ENCODE data around the gene FAM20A. TPM values are rescaled to one million over a fixed set of nuclear protein-coding genes. Genes with fewer than 3 reads are reported as not detected.

The FAM20A gene
- total RNA-seq, 1 donor from 2014 or later: 5.2 TPM

DNA sequence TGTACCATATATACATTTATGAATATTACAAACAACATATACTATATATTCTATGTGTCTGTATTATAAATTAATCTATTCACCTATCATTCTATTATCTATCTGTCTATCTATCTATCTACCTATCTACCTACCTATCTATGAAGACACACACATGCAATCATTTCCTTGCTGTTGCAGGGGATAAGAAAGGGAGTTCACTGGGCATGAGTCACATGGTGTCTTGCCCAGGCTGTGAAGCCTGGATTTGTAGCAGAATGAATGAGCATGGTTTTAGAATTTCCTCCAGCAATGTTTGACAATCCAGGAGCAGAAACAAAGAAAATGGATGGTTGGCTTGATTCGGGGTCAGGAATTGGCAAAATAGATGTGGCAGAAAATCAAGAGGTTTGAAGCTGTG, 23.2 kb upstream of the FAM20A start:
- Histone ChIP-seq H3K36me3 (ENCODE audit: control insufficient read depth in 3 of 3, insufficient read depth in 3 of 3, low read length in 3 of 3) (no peaks in the 10 kb centered on the region), H3K27me3 (ENCODE audit: control insufficient read depth in 3 of 3, insufficient read depth in 3 of 3, low read length in 3 of 3) (no peaks in the 10 kb centered on the region)

DNA sequence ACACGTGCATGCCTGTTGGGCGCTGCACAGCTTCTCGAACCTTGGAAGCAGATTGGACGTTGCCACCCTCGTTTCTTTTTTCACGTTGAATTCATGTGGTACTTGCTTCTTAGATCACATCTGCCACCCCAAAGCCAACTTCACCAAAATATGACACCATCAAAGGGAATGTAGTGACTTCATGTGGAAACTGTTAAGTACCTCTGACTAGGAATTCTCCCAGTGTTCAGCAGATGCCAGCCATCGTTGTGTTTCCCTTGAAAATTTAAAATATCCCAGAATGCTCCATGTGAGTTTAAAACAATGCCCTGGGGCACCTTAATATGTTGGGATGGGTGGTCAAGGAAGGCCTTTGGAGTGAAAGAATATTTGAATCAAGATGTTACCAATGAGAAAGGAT, 22.6 kb upstream of the FAM20A start:
- no peaks in the 10 kb centered on the region for H3K4me1 ChIP-seq (ENCODE audit: control insufficient read depth in 3 of 3, insufficient read depth in 3 of 3, low read length in 3 of 3)
- no peak overlapping the region for H3K27ac ChIP-seq (ENCODE audit: low read depth, low read length)
- H3K36me3 ChIP-seq (ENCODE audit: control insufficient read depth in 3 of 3, insufficient read depth in 3 of 3, low read length in 3 of 3): no peaks in the 10 kb centered on the region
- no peak overlapping the region for H3K9ac ChIP-seq (ENCODE audit: low read depth in 1 of 3, low read length in 3 of 3)
- H3K4me3 ChIP-seq (ENCODE audit: low read length in 3 of 3): no peak overlapping the region
- H3K9me3 ChIP-seq (ENCODE audit: control insufficient read depth in 3 of 3, low read length in 3 of 3): no peaks in the 10 kb centered on the region
- H3K27me3 ChIP-seq (ENCODE audit: control insufficient read depth in 3 of 3, insufficient read depth in 3 of 3, low read length in 3 of 3): no peaks in the 10 kb centered on the region

More for the DNA sequence above, 23.2 kb upstream of the FAM20A start:
- no peak overlapping the region for H3K4me3 ChIP-seq (ENCODE audit: low read length in 3 of 3)
- H3K27ac ChIP-seq (ENCODE audit: low read depth, low read length): no peak overlapping the region
- no peaks in the 10 kb centered on the region for H3K9me3 ChIP-seq (ENCODE audit: control insufficient read depth in 3 of 3, low read length in 3 of 3)
- H3K9ac ChIP-seq (ENCODE audit: low read depth in 1 of 3, low read length in 3 of 3): no peak overlapping the region
- no peaks in the 10 kb centered on the region for H3K4me1 ChIP-seq (ENCODE audit: control insufficient read depth in 3 of 3, insufficient read depth in 3 of 3, low read length in 3 of 3)

DNA sequence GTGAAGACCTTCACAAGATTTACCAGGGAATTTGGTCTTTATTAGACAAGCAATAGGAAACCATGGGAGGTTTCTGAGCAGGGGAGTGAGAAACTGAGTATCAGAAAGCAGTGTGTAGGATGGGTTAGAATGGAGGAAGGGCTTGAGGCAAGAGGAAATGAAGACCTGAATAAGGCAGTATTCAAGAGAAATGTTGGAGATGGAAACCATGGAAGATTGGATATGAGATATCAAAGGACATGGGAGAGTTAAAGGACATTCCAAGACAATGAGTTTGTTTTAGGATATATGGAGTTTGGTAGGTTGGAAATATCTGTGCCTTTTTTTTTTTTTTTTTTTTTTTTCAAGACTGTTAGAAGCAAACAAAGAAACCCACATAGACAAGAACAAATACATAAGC, 21.3 kb upstream of the FAM20A start:
- Histone ChIP-seq H3K36me3 (ENCODE audit: control insufficient read depth in 3 of 3, insufficient read depth in 3 of 3, low read length in 3 of 3) (no peaks in the 10 kb centered on the region), H3K4me3 (ENCODE audit: low read length in 3 of 3) (no peak overlapping the region), H3K27me3 (ENCODE audit: control insufficient read depth in 3 of 3, insufficient read depth in 3 of 3, low read length in 3 of 3) (no peaks in the 10 kb centered on the region), H3K27ac (ENCODE audit: low read depth, low read length) (no peak overlapping the region), H3K9ac (ENCODE audit: low read depth in 1 of 3, low read length in 3 of 3) (no peak overlapping the region), H3K4me1 (ENCODE audit: control insufficient read depth in 3 of 3, insufficient read depth in 3 of 3, low read length in 3 of 3) (no peaks in the 10 kb centered on the region), H3K9me3 (ENCODE audit: control insufficient read depth in 3 of 3, low read length in 3 of 3) (no peaks in the 10 kb centered on the region)

DNA sequence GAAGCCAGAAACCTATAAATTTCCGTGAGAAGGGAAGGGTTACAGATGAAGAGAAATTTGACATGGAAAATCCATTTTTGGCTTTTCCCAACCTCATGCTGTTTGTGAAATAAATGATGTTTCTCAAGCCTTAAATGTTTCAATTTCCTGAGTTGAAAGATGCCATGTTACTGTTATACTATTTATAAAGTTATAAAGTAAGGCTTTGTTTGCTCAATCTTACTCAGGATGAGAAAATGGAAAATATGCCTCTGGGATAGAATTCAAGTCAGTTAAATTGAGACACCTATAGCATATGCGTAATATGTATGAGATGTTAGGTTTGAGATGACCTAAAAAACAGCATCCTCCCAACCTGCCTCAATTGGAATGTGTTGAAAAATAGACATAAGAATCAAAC, 19.9 kb upstream of the FAM20A start:
- no peaks in the 10 kb centered on the region for H3K27me3 ChIP-seq (ENCODE audit: control insufficient read depth in 3 of 3, insufficient read depth in 3 of 3, low read length in 3 of 3)
- no peak overlapping the region for H3K9ac ChIP-seq (ENCODE audit: low read depth in 1 of 3, low read length in 3 of 3)
- no peak overlapping the region for H3K27ac ChIP-seq (ENCODE audit: low read depth, low read length)
- no peak overlapping the region for H3K4me3 ChIP-seq (ENCODE audit: low read length in 3 of 3)
- no peaks in the 10 kb centered on the region for H3K4me1 ChIP-seq (ENCODE audit: control insufficient read depth in 3 of 3, insufficient read depth in 3 of 3, low read length in 3 of 3)
- H3K36me3 ChIP-seq (ENCODE audit: control insufficient read depth in 3 of 3, insufficient read depth in 3 of 3, low read length in 3 of 3): no peaks in the 10 kb centered on the region
- no peaks in the 10 kb centered on the region for H3K9me3 ChIP-seq (ENCODE audit: control insufficient read depth in 3 of 3, low read length in 3 of 3)

DNA sequence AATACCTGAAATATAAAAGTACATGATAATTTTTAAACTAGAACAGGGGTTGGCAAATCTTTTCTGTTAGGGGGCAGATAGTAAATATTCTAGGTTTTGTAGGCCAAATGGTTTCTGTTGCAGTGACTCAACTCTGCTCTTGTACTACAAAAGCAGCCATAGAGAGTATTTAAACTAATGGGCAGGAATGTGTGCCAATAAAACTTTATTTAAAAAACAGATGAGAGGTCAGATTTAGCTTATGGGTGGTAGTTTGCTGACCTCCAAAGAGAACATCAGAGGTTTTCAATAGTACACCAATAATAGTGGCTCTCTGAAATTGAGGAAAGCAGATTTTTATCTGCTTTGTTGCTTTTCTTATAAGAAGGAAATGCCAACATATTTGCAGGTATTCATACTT, 15.2 kb upstream of the FAM20A start:
- H3K36me3 ChIP-seq (ENCODE audit: control insufficient read depth in 3 of 3, insufficient read depth in 3 of 3, low read length in 3 of 3): no peaks in the 10 kb centered on the region
- H3K4me1 ChIP-seq (ENCODE audit: control insufficient read depth in 3 of 3, insufficient read depth in 3 of 3, low read length in 3 of 3): peaks cover 0 to 3% (median 0%) of the 10 kb centered on the region in 3 donors
- no peaks in the 10 kb centered on the region for H3K9me3 ChIP-seq (ENCODE audit: control insufficient read depth in 3 of 3, low read length in 3 of 3)
- H3K27ac ChIP-seq (ENCODE audit: low read depth, low read length): no peak overlapping the region
- no peak overlapping the region for H3K9ac ChIP-seq (ENCODE audit: low read depth in 1 of 3, low read length in 3 of 3)
- no peaks in the 10 kb centered on the region for H3K27me3 ChIP-seq (ENCODE audit: control insufficient read depth in 3 of 3, insufficient read depth in 3 of 3, low read length in 3 of 3)
- no peak overlapping the region for H3K4me3 ChIP-seq (ENCODE audit: low read length in 3 of 3)

DNA sequence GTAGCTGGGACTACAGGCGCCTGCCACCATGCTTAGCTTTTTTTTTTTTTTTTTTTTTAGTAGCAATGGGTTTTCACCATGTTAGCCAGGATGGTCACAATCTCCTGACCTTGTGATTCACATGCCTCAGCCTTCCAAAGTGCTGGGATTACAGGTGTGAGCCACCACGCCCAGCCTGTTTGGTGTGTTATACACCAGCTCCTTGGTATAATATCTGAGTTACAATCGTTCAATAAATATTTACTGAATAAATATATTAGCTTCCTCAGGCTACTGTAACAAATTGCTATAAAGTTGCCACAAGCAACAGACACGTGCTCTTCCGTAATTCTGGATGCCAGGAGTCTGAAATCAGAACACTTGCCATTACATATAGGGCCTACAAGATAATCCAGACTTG, 13.6 kb upstream of the FAM20A start:
- Histone ChIP-seq H3K27me3 (ENCODE audit: control insufficient read depth in 3 of 3, insufficient read depth in 3 of 3, low read length in 3 of 3) (no peaks in the 10 kb centered on the region), H3K4me3 (ENCODE audit: low read length in 3 of 3) (no peak overlapping the region), H3K27ac (ENCODE audit: low read depth, low read length) (no peak overlapping the region), H3K9me3 (ENCODE audit: control insufficient read depth in 3 of 3, low read length in 3 of 3) (peaks cover 2 to 7% (median 2%) of the 10 kb centered on the region in 3 donors), H3K4me1 (ENCODE audit: control insufficient read depth in 3 of 3, insufficient read depth in 3 of 3, low read length in 3 of 3) (peaks cover 0 to 3% (median 0%) of the 10 kb centered on the region in 3 donors), H3K36me3 (ENCODE audit: control insufficient read depth in 3 of 3, insufficient read depth in 3 of 3, low read length in 3 of 3) (peaks cover 0 to 2% (median 0%) of the 10 kb centered on the region in 3 donors), H3K9ac (ENCODE audit: low read depth in 1 of 3, low read length in 3 of 3) (no peak overlapping the region)

DNA sequence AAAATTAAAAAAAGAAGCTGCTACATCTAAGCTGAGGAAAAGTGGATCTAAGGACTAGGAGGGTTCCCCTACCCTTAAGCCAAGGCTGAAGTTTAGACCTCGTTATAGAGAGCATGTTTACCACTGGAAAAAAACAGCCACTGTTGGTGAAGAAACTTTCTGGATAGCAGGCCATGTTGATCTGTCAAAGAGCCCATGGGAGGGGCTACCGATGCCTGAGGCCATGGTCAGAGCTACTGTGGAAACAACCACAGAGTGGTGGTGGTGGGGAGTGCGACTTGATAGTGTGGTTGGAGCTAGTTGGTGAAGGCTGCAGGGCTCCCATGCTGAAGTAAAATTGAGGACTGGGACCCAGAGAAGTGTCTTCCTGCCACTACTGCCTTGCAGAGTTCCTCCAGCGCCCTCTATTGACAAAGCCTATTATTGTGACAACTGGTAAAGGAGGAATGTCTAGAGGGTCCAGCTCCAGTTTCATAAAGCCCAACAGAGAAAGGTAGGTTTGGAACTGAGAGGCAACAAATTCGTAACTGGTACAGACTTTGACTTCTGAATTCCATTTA, 12.7 kb upstream of the FAM20A start:
- H3K27me3 ChIP-seq (ENCODE audit: control insufficient read depth in 3 of 3, insufficient read depth in 3 of 3, low read length in 3 of 3): no peaks in the 10 kb centered on the region
- H3K4me3 ChIP-seq (ENCODE audit: low read length in 3 of 3): no peak overlapping the region
- peaks cover 2 to 16% (median 2%) of the 10 kb centered on the region in 3 donors for H3K9me3 ChIP-seq (ENCODE audit: control insufficient read depth in 3 of 3, low read length in 3 of 3)
- H3K9ac ChIP-seq (ENCODE audit: low read depth in 1 of 3, low read length in 3 of 3): no peak overlapping the region
- peaks cover 0 to 2% (median 0%) of the 10 kb centered on the region in 3 donors for H3K36me3 ChIP-seq (ENCODE audit: control insufficient read depth in 3 of 3, insufficient read depth in 3 of 3, low read length in 3 of 3)
- H3K27ac ChIP-seq (ENCODE audit: low read depth, low read length): no peak overlapping the region
- H3K4me1 ChIP-seq (ENCODE audit: control insufficient read depth in 3 of 3, insufficient read depth in 3 of 3, low read length in 3 of 3): peaks cover 0 to 3% (median 0%) of the 10 kb centered on the region in 3 donors

DNA sequence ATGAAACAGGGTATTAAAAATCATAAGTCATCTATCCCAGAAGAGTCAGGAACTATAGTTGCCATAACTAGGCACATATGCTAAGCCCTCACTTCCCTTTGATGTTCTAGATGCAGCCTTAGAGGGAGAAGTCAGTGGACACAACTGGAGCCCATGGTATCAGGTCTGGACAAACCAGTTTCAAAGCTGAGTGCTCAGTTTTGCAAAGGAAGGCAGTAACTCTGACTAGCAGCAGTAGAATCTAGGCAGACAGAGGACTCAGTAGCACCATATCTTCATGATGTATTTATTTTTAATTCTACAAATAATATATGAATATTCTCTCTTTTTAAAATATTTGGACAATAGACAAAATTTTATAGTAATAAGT, 11.7 kb upstream of the FAM20A start:
- H3K36me3 ChIP-seq (ENCODE audit: control insufficient read depth in 3 of 3, insufficient read depth in 3 of 3, low read length in 3 of 3): peaks cover 0 to 2% (median 0%) of the 10 kb centered on the region in 3 donors
- H3K4me1 ChIP-seq (ENCODE audit: control insufficient read depth in 3 of 3, insufficient read depth in 3 of 3, low read length in 3 of 3): peaks cover 0 to 3% (median 0%) of the 10 kb centered on the region in 3 donors
- H3K9ac ChIP-seq (ENCODE audit: low read depth in 1 of 3, low read length in 3 of 3): no peak overlapping the region
- peaks cover 2 to 19% (median 2%) of the 10 kb centered on the region in 3 donors for H3K9me3 ChIP-seq (ENCODE audit: control insufficient read depth in 3 of 3, low read length in 3 of 3)
- H3K27me3 ChIP-seq (ENCODE audit: control insufficient read depth in 3 of 3, insufficient read depth in 3 of 3, low read length in 3 of 3): no peaks in the 10 kb centered on the region
- no peak overlapping the region for H3K27ac ChIP-seq (ENCODE audit: low read depth, low read length)
- no peak overlapping the region for H3K4me3 ChIP-seq (ENCODE audit: low read length in 3 of 3)

DNA sequence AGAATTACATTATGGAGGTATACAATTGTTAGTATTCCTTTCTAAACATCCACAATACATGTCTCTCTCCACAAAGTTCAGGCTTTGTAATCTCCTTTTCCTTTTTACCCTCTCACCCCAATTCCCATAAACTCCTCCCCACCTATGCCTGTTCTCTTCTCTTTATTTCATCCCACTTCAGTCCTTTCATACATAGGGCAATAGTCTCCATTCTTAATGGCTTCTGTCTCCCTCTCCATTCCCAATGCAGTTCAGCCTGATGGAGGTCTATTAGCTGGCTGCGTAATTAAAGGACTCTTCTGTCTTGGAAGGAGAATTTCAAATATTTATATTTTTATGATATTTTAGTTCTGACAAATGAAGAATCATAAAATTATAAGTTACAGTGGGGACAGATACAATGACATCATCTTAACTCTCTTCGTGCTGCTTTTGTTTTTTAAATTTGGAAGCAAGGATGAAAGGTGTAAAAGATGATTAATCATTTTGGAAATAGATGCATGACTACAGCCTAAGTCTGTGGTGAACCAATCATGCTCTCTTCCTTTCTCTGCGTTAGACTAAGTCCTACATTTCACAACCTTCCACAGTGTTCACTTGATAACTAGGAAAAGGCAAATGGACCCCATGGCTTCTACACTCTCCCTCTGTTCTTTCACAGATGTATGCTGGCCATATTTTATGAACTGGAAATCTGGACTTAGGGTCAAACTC, 11.2 kb upstream of the FAM20A start:
- Histone ChIP-seq H3K27me3 (ENCODE audit: control insufficient read depth in 3 of 3, insufficient read depth in 3 of 3, low read length in 3 of 3) (no peaks in the 10 kb centered on the region), H3K27ac (ENCODE audit: low read depth, low read length) (no peak overlapping the region), H3K36me3 (ENCODE audit: control insufficient read depth in 3 of 3, insufficient read depth in 3 of 3, low read length in 3 of 3) (peaks cover 0 to 2% (median 0%) of the 10 kb centered on the region in 3 donors), H3K4me3 (ENCODE audit: low read length in 3 of 3) (no peak overlapping the region), H3K4me1 (ENCODE audit: control insufficient read depth in 3 of 3, insufficient read depth in 3 of 3, low read length in 3 of 3) (peaks cover 0 to 3% (median 0%) of the 10 kb centered on the region in 3 donors), H3K9me3 (ENCODE audit: control insufficient read depth in 3 of 3, low read length in 3 of 3) (peaks cover 2 to 25% (median 2%) of the 10 kb centered on the region in 3 donors), H3K9ac (ENCODE audit: low read depth in 1 of 3, low read length in 3 of 3) (no peak overlapping the region)

DNA sequence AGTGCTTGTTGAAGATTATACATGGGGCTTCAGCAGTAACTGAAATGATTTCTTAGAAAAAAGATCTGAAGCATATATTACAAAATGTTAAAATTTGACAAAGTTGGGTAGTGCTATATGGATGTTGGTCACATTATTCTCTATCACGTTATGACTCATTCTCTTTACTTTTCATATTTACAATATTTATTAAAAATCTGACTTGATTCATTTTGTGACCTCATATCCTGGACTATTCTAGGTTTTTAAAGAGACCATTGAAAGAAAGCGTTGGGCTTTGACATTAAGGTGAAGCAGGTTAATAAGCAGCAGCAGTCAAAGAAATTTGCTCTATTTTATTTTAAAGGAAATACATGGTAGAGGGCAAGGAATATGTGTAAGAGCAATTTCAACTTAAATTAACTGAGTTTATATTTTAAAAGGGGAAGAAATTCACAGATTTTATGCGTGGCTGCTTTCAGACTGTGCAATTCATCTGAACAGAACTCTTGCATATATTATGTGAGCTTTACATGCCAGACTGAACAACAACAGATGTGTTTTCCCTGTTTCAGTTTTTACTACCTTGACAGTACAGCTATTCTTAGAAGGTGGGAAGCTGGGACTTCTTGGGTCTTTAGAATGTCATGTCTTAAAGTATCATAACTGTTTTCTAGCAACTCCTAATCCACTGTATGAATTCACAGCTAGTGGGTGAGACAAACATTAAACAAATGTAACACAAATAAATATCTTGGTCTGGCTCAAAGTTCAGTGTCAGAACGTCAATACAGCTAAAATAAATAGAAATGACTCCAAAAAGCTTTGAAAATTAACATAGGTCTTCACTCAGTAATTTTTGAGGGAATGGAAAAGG, 10.4 kb upstream of the FAM20A start:
- Histone ChIP-seq H3K36me3 (ENCODE audit: control insufficient read depth in 3 of 3, insufficient read depth in 3 of 3, low read length in 3 of 3) (peaks cover 0 to 2% (median 0%) of the 10 kb centered on the region in 3 donors), H3K27ac (ENCODE audit: low read depth, low read length) (no peak overlapping the region), H3K4me3 (ENCODE audit: low read length in 3 of 3) (no peak overlapping the region)

More for the DNA sequence above, 10.4 kb upstream of the FAM20A start:
- peaks cover 2 to 26% (median 2%) of the 10 kb centered on the region in 3 donors for H3K9me3 ChIP-seq (ENCODE audit: control insufficient read depth in 3 of 3, low read length in 3 of 3)
- H3K27me3 ChIP-seq (ENCODE audit: control insufficient read depth in 3 of 3, insufficient read depth in 3 of 3, low read length in 3 of 3): no peaks in the 10 kb centered on the region
- H3K4me1 ChIP-seq (ENCODE audit: control insufficient read depth in 3 of 3, insufficient read depth in 3 of 3, low read length in 3 of 3): peaks cover 0 to 3% (median 0%) of the 10 kb centered on the region in 3 donors
- H3K9ac ChIP-seq (ENCODE audit: low read depth in 1 of 3, low read length in 3 of 3): no peak overlapping the region
